NK-92 treated with Interleukin-12 subunit alpha and Interleukin-12 subunit beta, amount 100 ng/mL, for 24 hours (cell line): ENCODE data around the gene RNF11.
A peak's percentile ranks its signal among the peaks of the same experiment; 100 is the strongest.

Experiments used
- DNase-seq: peaks from one replicate; lab custom pipeline; 2025; lab: John Stamatoyannopoulos, UW

Gene RNF11

DNA sequence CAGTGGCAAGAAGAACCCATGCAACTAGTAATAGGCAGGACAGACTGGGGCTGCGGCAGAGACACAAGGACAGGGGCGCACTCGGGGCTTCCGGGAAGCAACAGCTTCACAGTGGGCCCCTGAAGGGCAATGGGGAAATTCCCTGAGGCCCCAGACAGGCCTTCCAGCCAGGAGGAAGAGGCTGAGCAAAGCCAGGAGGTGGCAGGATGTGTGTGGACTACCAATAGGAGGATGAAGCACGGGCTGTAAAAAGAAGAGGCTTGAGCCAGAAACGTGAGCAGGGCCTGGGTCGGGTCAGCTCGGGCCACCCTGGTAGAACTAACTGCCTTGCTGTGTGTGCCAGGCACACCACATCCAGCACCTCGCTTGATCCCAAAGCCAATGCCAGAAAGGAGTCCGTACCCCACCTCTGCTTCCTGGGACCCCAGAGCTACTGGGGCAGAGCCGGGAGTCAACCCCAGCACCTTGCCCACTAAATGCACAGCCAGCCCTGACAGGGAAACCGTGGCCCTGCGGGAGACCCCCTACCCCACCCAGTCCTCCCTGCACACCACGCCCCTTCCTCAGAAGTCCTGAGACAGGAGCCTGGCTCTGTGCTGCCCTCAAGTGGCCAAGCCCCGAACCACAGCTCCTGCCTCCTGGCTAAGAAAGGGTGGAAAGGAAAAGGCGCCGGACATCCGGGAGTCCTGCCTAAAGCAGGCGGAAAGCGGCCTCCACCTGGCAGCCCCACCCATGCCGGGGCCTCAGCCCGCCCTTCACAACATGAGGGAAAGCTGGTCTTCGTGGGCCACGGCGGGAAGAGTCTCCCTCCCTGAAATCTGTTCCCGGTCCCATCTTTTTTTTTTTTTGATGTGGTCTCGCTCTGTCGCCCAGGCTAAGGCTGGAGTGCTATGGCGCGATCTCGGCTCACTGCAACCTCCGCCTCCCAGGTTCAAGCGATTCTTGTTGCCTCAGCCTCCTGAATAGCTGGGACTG lies 60.6 kb downstream of the RNF11 start:
- peak; percentile 54 for DNase-seq

DNA sequence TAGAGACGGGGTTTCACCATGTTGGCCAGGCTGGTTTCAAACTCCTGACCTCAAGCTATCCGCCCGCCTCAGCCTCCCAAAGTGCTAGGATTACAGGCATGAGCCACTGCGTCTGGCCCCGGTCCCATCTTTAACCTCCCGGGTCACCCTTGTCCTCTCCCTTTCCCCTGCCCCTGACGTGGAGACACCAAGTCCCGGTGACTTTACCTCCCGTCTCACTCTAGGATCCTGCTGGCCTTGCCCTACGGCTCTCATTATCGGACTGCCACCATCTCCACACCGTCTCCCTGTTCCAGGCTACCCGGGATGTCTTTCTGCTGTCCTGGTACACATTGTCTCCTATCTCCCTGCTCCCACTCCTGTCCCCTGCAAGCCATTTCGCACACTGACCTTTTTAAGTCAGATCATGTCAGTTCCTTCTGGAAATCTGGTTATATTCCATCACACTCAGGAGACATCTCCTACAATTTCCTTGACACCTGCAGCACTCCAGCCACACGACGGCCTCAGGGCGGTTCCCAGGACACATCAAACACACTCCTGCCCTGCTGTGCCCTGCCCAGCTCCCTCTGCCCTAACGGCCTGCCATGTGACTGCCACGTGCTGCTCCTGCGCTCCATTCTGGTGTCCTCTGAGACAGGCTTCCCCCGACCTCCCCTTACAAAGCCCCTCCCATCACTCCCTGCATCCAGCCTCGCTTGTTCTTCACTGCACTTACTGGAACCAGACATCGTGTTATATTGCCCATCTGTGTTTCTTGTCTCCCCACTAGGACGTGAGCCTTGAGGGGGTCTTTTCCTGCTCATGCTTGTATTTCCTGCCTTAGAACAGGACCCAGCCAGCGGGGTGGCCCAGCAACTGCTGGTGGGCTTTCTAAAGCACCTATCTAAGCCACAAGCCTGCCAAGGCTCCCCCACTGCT lies 61.6 kb downstream of the RNF11 start:
- DNase-seq, result no peak

DNA sequence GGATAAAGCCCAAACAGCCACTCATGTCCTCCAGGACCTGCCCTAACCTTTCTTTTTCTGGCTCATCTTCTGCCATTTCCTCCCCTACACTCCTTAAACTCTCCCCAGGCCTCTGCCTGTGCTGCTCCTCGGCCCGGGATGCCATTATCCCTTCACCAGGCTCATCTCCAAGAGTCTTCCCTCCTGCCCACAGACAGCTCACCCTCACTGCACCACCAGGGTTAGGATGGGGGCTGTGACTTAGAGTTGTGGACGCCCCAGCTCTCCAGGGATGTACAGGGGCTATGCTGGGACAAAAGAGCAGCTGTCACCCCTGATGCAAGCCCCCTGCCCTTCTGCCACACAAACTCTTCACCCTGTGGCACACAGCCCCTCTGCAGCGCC lies 62.2 kb downstream of the RNF11 start:
- no peak for DNase-seq

- no peak for DNase-seq
These were observed 63.3 kb downstream of the RNF11 start for GRCh38 chr1:51299185-51299885.

GRCh38 chr1:51299981-51300670 lies 64.1 kb downstream of the RNF11 start:
- no peak for DNase-seq

DNA sequence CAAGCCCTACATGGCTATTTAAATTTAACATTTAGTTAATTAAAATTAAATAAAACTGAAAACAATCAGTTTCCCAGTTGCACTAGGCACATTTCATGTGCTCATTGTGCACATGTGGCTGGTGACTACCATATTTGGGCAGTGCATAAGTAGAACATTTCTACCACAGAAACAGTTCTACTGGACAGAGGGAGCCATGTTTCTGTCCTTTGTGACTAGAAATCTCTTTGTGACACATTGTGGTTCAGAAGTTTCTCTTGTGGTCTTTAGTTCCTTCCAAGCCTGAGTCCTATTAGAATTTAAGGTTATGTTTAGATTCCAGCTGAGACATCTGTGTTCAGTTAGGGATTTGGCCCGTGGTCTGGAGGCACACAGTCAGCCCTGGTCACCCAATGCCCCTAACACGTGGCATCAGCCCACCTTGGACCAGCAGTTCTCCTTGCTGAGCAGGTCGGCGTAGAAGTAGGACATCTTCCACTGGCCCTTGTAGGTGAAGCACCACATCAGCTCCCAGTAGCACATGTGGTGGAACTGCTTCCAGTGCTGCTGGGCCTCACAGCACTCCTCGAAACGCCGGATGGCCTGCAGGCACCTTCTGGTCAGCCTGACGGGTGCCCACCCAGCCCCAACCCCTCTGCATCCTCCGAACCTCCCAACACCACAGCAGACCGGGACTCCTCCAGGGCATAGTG lies 65.2 kb downstream of the RNF11 start:
- no peak for DNase-seq

GRCh38 chr1:51301844-51302162 lies 65.7 kb downstream of the RNF11 start:
- no peak for DNase-seq

DNA sequence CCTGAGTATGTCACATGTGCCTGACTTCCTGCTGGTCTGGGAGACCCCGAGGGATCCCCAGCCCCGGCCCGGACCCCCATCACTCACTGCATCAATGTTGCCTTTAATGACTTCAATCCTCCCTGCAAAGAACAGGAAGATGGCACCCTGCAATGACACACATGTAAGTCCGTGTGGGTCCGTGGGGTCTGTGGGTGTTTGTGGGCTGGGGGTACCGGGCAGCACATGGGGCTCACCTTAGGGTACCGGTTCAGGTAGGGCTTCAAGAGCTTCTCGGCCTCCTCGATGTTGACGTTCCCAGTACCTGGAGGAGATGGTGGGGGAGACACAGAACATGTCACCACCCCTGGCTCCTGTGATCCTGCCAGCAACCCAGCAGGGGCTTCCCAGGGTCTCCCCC lies 66.2 kb downstream of the RNF11 start:
- no peak for DNase-seq

DNA sequence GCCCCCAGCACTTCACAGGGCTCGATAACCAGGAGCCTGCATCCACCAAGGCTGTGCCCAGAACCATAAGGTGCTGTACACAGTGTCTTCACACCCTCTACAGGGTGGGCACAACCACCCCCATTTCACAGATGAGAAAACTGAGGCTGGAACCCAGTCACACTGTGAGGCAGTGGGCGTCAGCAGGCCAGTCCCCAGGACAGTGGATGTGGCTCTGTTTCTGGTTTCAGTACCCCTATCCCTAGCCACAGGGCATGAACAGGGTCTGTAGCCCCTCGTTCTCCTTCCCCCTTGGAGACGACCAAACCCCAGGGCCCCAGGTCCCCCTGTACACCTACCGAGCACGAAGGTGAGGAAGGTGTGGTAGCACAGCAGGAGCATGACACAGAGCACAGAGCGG lies 66.7 kb downstream of the RNF11 start:
- DNase-seq, result no peak

GRCh38 chr1:51303315-51303714 lies 67.2 kb downstream of the RNF11 start:
- no peak for DNase-seq

DNA sequence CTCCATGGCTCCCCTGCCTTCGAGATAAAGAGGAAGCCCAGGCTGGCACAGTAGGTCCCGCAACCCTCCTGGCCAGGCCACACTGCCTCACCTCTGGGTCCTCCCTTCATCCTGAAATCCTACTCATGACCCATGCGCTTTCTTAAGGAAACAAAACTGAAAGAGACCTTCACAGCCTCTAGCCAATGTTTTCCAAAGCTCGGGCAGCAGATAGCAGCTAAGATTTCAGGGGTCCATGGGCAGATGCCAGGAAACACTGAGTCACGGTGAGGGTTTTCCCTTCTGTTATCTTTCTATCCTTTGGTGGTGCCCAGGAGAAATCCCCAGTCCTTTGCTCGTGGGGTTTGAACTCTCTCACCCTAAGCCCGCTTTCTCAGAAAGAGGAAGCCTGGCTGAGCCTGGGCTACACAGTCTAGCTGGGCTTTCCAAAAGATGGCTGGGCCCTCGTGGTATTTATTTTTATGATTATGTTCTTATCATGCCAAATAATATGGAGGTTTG lies 67.7 kb downstream of the RNF11 start:
- no peak for DNase-seq

DNA sequence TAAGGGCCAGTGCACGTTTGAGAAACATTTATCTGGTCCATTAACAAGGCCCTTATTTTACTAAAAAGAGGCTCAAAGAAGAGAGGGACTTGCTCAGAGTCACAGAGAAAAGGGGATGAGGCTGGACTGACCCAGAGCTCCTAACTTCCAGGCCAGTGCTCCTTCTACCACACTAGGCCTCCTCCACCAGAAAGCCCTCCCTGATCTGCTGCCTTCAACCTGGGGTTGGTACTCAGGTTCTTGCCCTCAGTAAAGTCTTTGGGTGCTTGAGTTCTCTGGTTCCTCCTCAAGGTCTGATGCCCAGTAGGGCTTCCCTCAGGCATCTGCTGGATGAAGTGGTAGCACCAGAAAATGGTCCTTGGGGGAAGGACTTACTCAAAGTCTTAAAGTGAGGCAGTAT lies 68.3 kb downstream of the RNF11 start:
- DNase-seq, result no peak

- DNase-seq, result no peak
These were observed 69.3 kb downstream of the RNF11 start for GRCh38 chr1:51305371-51305823.

GRCh38 chr1:51306950-51307349 lies 70.9 kb downstream of the RNF11 start:
- DNase-seq, result no peak

DNA sequence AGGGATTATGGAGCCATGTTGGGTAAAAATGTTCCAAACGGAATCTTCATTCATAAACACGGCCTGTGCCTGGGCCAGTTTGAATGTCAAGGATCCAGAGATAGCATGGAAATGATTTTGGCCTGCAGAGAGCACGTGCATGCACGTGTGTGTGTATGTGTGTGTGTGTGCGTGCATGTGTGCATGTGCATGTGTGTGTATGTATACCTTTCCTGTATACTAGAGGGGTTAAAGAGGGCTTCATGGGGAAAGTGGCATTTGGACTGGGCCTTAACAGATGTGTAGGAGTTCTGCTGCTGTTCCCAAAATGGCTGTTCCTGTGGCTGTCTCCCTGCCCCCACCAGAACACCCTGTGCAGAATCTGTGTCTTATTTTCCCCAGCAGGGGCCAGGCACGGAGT lies 72.6 kb downstream of the RNF11 start:
- no peak for DNase-seq

GRCh38 chr1:51309291-51309690 lies 73.2 kb downstream of the RNF11 start:
- no peak for DNase-seq

- DNase-seq, result no peak
These were observed 75.0 kb downstream of the RNF11 start for GRCh38 chr1:51310871-51311613.

DNA sequence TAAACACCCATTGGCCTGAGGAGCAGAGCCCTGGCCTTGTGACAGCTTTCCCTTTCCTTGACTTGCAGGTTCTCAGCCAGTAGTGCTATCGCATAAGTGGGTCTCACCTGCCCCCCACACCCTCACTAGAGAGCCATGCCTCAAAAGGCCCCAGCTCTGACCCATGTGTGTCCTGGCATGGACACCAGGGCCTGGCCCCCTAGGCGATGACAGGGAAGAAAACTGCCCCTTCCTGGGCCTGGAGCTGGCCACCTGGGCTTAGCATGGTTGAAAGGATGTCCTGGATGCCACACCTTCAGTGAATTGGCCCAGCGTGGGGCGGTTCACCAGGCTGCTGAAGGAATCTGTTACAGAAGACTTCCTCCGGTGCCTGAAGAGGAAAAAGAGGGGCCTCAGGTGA lies 75.8 kb downstream of the RNF11 start:
- DNase-seq, result no peak

DNA sequence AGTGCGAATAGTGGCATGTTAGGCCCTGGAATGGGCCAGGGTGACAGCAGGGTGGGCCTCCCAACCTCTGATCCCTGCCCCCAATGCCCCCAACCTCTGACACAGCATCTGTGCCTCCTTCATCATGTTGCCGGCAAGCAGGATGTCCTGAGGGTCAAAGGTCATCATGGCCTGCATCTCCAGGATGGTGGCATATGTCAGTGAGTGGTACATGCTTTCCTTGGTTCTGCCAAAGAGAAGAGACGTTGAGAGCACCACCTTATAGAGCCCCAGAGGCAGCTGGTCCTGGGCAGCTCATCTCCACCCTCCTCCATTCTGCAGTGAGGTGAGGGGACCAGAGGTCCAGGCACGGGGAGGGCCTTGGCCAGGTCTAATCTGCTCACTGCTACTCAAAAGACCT lies 76.6 kb downstream of the RNF11 start:
- no peak for DNase-seq

- no peak for DNase-seq
These were observed 77.3 kb downstream of the RNF11 start for GRCh38 chr1:51313268-51313852.
